Heart right ventricle (tissue), 16 donors: ENCODE data around the gene TPM2. TPM values are rescaled to one million over a fixed set of nuclear protein-coding genes. Genes with fewer than 3 reads are reported as not detected.
A peak's percentile ranks its signal among the peaks of the same experiment; 100 is the strongest.

ENCODE experiments used
- ATAC-seq, 8 donors: fragments of 200-7000 bp; cut with Tn5 transposase; one replicate each; pipeline ENCODE4 v1.9.1; 2020; ENCODE audit warnings: mild to moderate bottlenecking in 8 of 8, moderate library complexity in 8 of 8, moderate number of reproducible peaks in 1 of 8
- DNase-seq, 2 donors: peaks; one replicate each; pipeline ENCODE4 v3.0.0-alpha.2; 2020
- H3K27ac ChIP-seq, 10 donors: fragments of 200-600 bp; sonication (generic) in 2 of 10; one replicate each; pipeline versions ENCODE4 v1.5.0 to v1.8.0; 2020 to 2022; ENCODE audit warnings: mild to moderate bottlenecking in 3 of 10
- H3K27me3 ChIP-seq, 7 donors: fragments of 200-600 bp; one replicate each; pipeline ENCODE4 v1.8.0; 2021 to 2022; ENCODE audit warnings: mild to moderate bottlenecking in 2 of 7
- H3K36me3 ChIP-seq, 9 donors: fragments of 200-600 bp; sonication (generic) in 1 of 9; one replicate each; pipeline versions ENCODE4 v1.5.0 to v1.8.0; 2020 to 2022; ENCODE audit warnings: mild to moderate bottlenecking in 2 of 9
- H3K4me1 ChIP-seq, 9 donors: fragments of 200-600 bp; sonication (generic) in 1 of 9; one replicate each; pipeline versions ENCODE4 v1.5.0 to v1.8.0; 2020 to 2022; ENCODE audit warnings: mild to moderate bottlenecking in 4 of 9
- H3K4me3 ChIP-seq, 10 donors: fragments of 200-600 bp; sonication (generic) in 2 of 10; one replicate each; pipeline versions ENCODE4 v1.5.0 to v1.8.0; 2020 to 2022; ENCODE audit warnings: mild to moderate bottlenecking in 7 of 10, moderate library complexity in 2 of 10
- H3K9me3 ChIP-seq, 11 donors: fragments of 200-600 bp in 10 of 11; sonication (generic) in 2 of 11; one replicate each; pipeline versions ENCODE4 v1.5.0 to v1.8.0; 2013 to 2022; ENCODE audit warnings: mild to moderate bottlenecking in 2 of 11, control low read depth in 1 of 11, moderate library complexity in 1 of 11
- WGBS, 2 donors: extraction: QIAGEN DNeasy Blood & Tissue Kit; methylation state at CpG; one replicate each; pipeline ENCODE4 v1.1.7; 2013; ENCODE audit warnings: inconsistent platforms in 1 of 2; 5-methylcytosine and 5-hydroxymethylcytosine counted together
- intact Hi-C, 10 donors: fragments of 100-400 bp; cut with DNase I; formaldehyde crosslinking; loops; one replicate each; pipeline versions ENCODE4 v1.11.1 to v1.14.2; 2022
- polyA plus RNA-seq, 2 donors: library from polyadenylated mRNA; stranded (reverse); fragments of 200-250 nt; gene quantifications; one replicate each; pipeline ENCODE4 v1.2.3, GENCODE V29; 2013
- total RNA-seq, 10 donors: library from RNA; stranded (reverse); fragmentation: NEBNext Ultra II Directional in 3 of 10; extraction: Animal tissue kit (Norgen Biotek cat#: 25700) in 3 of 10; gene quantifications; one replicate each; pipeline versions ENCODE4 v1.2.1 to v1.2.4, GENCODE V29; 2021 to 2023
- TF ChIP-seq, protein P1 (sequence below), 9 donors: fragments of 200-600 bp; sonication (generic) in 2 of 9; IDR thresholded peaks; one replicate each; pipeline versions ENCODE4 v1.5.0 to v1.8.0; 2021 to 2022; ENCODE audit warnings: antibody characterized with exemption in 9 of 9, mild to moderate bottlenecking in 5 of 9, moderate library complexity in 1 of 9
- donor health status: Arrhythmogenic right ventricular cardiomyopathy.
- donor health status: ischemic (EF 13 %, LVEDD 7.1; RV severe dilation, severe dysfunction).
- donor health status: healthy with polysubstance abuse.
- donor health status: DM: no; HTN: yes; CAD: no.
- donor health status: DM: no; HTN: no; CAD: no.
- donor health status: ischemic (EF 25% LVEDD 6.9; RV normal size, moderate dysfunction).
- donor health status: ischemic (EF 25% LVEDD 5.7; RV mildly dilated, moderate dysfunction).
- donor health status: healthy.
- donor health status: DM: yes; HTN: yes; CAD: no.
- donor health status: Ischemic cardiomyopathy.
- donor health status: ischemic (EF 35%, LVEDD 5.7; RV mildly dilated, moderate dysfunction).
- donor health status: nonischemic (EF 11% LVEDD 7.7; RV severe dilation, severe dysfunction).
- donor health status: DM: yes; HTN: yes; CAD: no.
- donor health status: PGD.
- donor health status: ischemic (EF 29% LVEDD 5.4; RV normal size, mild dysfunction).
- donor health status: nonischemic (EF 23%, LVEDD 6.1; RV moderate dilation, normal function).

The TPM2 gene
- total and polyA plus RNA-seq, 12 donors, result 548 to 1,940 (median 784) TPM

DNA sequence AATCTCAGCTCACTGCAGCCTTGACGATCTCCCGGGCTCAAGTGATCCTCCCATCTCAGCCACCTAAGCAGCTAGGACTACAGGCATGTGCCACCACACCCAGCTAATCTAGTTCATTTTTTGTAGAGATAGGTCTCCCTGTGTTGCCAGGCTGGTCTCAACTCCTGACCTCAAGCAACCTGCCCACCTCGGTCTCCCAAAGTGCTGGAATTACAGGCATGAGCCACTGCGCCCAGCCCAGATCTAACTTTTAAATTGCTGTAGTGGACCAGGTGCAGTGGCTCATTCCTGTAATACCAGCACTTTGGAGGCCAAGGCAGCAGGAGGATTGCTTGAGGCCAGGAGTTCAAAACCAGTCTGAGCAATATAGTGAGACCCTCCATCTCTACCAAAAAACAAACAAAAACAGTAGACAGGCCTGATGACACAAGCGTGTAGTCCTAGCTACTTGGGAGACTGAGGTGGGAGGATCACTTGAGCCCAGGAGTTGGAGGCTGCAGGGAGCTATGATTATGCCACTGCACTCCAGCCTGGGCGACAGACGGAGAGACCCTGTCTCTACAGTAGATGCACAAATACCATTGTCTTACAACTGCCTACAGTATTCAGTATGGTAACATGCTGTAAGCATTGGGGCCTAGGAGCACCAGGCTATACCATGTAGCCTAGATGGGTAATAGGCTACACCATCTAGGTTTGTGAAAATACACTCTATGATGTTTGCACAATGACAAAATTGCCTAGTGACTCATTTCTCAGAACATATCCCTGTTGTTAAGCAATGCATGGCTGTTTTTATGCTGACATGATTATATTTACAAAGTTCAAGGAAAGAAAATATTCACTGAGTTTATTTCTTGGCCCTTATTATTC lies 37.5 kb downstream of the TPM2 start:
- intact Hi-C loops, result loop anchor here in 5 of 10 donors (5.0 to 10.0 kb wide), 5 partner anchors 45 to 253 kb away; partner anchors contain the start of genes HINT2 (in 2 of the 5), SPAG8 (in 2 of the 5), CREB3 (in 1 of the 5) and HRCT1 (in 1 of the 5)
- TF ChIP-seq, protein P1, sequence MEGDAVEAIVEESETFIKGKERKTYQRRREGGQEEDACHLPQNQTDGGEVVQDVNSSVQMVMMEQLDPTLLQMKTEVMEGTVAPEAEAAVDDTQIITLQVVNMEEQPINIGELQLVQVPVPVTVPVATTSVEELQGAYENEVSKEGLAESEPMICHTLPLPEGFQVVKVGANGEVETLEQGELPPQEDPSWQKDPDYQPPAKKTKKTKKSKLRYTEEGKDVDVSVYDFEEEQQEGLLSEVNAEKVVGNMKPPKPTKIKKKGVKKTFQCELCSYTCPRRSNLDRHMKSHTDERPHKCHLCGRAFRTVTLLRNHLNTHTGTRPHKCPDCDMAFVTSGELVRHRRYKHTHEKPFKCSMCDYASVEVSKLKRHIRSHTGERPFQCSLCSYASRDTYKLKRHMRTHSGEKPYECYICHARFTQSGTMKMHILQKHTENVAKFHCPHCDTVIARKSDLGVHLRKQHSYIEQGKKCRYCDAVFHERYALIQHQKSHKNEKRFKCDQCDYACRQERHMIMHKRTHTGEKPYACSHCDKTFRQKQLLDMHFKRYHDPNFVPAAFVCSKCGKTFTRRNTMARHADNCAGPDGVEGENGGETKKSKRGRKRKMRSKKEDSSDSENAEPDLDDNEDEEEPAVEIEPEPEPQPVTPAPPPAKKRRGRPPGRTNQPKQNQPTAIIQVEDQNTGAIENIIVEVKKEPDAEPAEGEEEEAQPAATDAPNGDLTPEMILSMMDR (IDR thresholded peaks at IDR 0.05), result no peak

GRCh38 chr9:35650341-35651158 lies 39.2 kb downstream of the TPM2 start, which contains the start of gene SIT1:
Gene SIT1, minus strand, starts transcription at chr9:35650931. Its CDS starts 78 bp downstream, at chr9:35650853.
- 67% methylated on average over 22 of the region's 22 CpGs for WGBS, 2 donors
- Histone ChIP-seq H3K4me3 (peak within 1 kb of the TSS in 3 of 10 donors; percentile 5 to 50 (median 20)), H3K9me3 (no peaks in the 10 kb centered on the region), H3K36me3 (no peaks in the 10 kb centered on the region), H3K27ac (peak within 1 kb of the TSS in 5 of 10 donors; percentile 10 to 85 (median 50)), H3K4me1 (peaks cover 0 to 63% (median 12%) of the 10 kb centered on the region in 9 donors), H3K27me3 (no peaks in the 10 kb centered on the region)
- ATAC-seq (no peak), DNase-seq (no peak)
- TF ChIP-seq, protein P1 (IDR thresholded peaks at IDR 0.05), result no peak
- intact Hi-C loops, result loop anchor here in 5 of 10 donors (5.0 to 10.0 kb wide), 5 partner anchors 46 to 254 kb away; partner anchors contain the start of genes HINT2 (in 2 of the 5), SPAG8 (in 2 of the 5), CREB3 (in 1 of the 5) and HRCT1 (in 1 of the 5)

More for the DNA sequence above, 37.5 kb downstream of the TPM2 start:
- WGBS, 2 donors, result 82 to 85% methylated on average over 7 of the region's 7 CpGs
- DNase-seq (no peak), ATAC-seq (no peak)
- no peak overlapping the region for H3K4me3 ChIP-seq
- no peaks in the 10 kb centered on the region for H3K36me3 ChIP-seq
- peaks cover 0 to 57% (median 8%) of the 10 kb centered on the region in 9 donors for H3K4me1 ChIP-seq
- peak overlapping the region in 1 of 10 donors; percentile 59 for H3K27ac ChIP-seq
- no peaks in the 10 kb centered on the region for H3K27me3 ChIP-seq
- no peaks in the 10 kb centered on the region for H3K9me3 ChIP-seq

DNA sequence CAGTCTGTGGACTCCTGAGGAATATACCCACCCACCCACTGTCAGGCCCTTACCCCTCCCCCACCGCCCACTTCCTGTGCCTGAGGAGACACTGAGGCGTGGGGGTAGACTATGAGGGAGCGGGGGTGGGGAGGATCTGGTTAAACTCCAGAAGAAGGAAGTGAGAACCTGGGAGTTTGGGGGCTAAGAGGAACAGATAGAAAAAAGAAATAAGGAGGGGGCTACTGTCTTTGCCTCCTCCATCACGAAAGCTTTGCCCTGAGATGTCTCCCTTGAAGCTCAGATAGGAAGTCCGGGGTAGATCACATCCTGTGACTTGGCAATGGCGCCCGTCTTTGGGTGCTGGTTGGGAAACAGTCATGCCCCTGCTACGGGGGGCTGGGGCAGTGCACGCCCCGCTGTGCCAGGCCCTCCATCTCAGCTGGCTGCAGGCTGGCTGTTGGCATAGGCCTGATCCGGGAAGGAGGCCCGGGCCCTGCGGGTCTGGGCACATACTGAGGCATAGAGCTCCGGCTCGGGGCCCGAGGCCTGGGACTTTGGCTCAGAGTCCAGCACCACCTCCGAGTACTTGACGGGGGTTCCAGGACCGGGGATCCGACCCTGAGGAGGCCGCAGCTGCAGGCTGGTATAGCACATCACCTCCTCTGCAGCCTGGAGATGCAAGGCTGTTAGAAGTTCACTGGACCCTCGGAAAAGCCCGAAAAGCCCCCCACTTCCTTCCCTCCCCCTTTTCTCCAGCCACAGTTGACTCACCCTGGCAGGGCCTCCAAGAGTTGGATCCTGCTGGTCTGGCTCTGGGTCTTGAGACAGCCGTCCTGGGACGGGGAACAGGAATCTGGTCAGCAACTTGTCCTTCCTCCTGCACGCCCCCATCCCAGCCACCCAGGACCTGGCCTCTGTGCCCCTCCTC lies 40.0 kb downstream of the TPM2 start:
- DNase-seq (no peak), ATAC-seq (no peak)
- TF ChIP-seq, protein P1 (IDR thresholded peaks at IDR 0.05), result no peak
- Histone ChIP-seq H3K27ac (peak overlapping the region in 5 of 10 donors; percentile 10 to 85 (median 50)), H3K9me3 (no peaks in the 10 kb centered on the region), H3K27me3 (no peaks in the 10 kb centered on the region), H3K36me3 (no peaks in the 10 kb centered on the region), H3K4me1 (peaks cover 0 to 72% (median 12%) of the 10 kb centered on the region in 9 donors), H3K4me3 (peak overlapping the region in 3 of 10 donors; percentile 5 to 50 (median 20))
- 74 to 85% methylated on average over 26 of the region's 26 CpGs for WGBS, 2 donors
- intact Hi-C loops, result loop anchor here (5.0 to 10.0 kb wide), 10 partner anchors 42 to 255 kb away; partner anchors contain the start of genes TESK1 (in 4 of the 10), HINT2 (in 2 of the 10), SPAG8 (in 2 of the 10) and CREB3 (in 1 of the 10)
